HG02623 (cell line): ENCODE measurements around the gene ADAM30.

Source experiments
- ATAC-seq: cut with Tn5 transposase; IDR thresholded peaks from one replicate; pipeline ENCODE4 v1.9.1; 2021; ENCODE audit warnings: moderate library complexity; ENCODE audit not compliant: unreplicated experiment

ADAM30 gene

GRCh38 chr1:119896303-119896702 is at the start of gene ADAM30:
TSS of gene ADAM30 (minus strand) at chr1:119896515. CDS start at chr1:119896336, 179 bp downstream.
- no peak for ATAC-seq

GRCh38 chr1:119943216-119943615 is 46.9 kb upstream of the ADAM30 start:
- ATAC-seq, result no peak

- no peak for ATAC-seq
These were observed 45.1 kb upstream of the ADAM30 start for GRCh38 chr1:119941392-119941791.

- ATAC-seq, result no peak
These were observed 44.4 kb upstream of the ADAM30 start for GRCh38 chr1:119940697-119941096.

- no peak for ATAC-seq
These were observed 40.9 kb upstream of the ADAM30 start for GRCh38 chr1:119937198-119937597.

GRCh38 chr1:119935915-119936314 is 39.6 kb upstream of the ADAM30 start:
- no peak for ATAC-seq

GRCh38 chr1:119935373-119935772 is 39.1 kb upstream of the ADAM30 start:
- no peak for ATAC-seq

GRCh38 chr1:119933397-119933796 is 37.1 kb upstream of the ADAM30 start:
- ATAC-seq, result no peak

- no peak for ATAC-seq
These were observed 33.5 kb upstream of the ADAM30 start for GRCh38 chr1:119929643-119930315.

GRCh38 chr1:119926553-119926952 is 30.2 kb upstream of the ADAM30 start:
- no peak for ATAC-seq

- ATAC-seq, result no peak
These were observed 28.9 kb upstream of the ADAM30 start for GRCh38 chr1:119924948-119925898.

GRCh38 chr1:119920104-119920968 is 24.0 kb upstream of the ADAM30 start:
- no peak for ATAC-seq

- ATAC-seq, result no peak
These were observed 22.9 kb upstream of the ADAM30 start for GRCh38 chr1:119919241-119919640.

- no peak for ATAC-seq
These were observed 22.0 kb upstream of the ADAM30 start for GRCh38 chr1:119918301-119918700.

- ATAC-seq, result no peak
These were observed 21.2 kb upstream of the ADAM30 start for GRCh38 chr1:119917304-119918055.

- no peak for ATAC-seq
These were observed 19.2 kb upstream of the ADAM30 start for GRCh38 chr1:119915517-119915916.

- no peak for ATAC-seq
These were observed 17.8 kb upstream of the ADAM30 start for GRCh38 chr1:119914071-119914470.

- no peak for ATAC-seq
These were observed 16.6 kb upstream of the ADAM30 start for GRCh38 chr1:119912963-119913362.

- ATAC-seq, result no peak
These were observed 15.5 kb upstream of the ADAM30 start for GRCh38 chr1:119911775-119912174.

- ATAC-seq, result no peak
These were observed 14.3 kb upstream of the ADAM30 start for GRCh38 chr1:119910618-119911017.
